Retinal pigment epithelial cell (primary cell): ENCODE results near the gene BBIP1.
A peak's percentile ranks its signal among the peaks of the same experiment; 100 is the strongest.

Experiments used
- DNase-seq: peaks from one replicate; pipeline ENCODE4 v3.0.0-alpha.2; 2010; ENCODE audit warnings: low read depth
- H3K4me3 ChIP-seq: 2 replicates; pipeline ENCODE4 v1.5.1; 2011; ENCODE audit warnings: mild to moderate bottlenecking, low read length, control low read depth, moderate library complexity
- TF ChIP-seq, protein P1 (sequence below): conservative IDR thresholded peaks from 2 replicates; pipeline ENCODE4 v1.5.1; 2011; ENCODE audit warnings: low read depth, low read length, control low read depth, inconsistent platforms

BBIP1 gene

DNA sequence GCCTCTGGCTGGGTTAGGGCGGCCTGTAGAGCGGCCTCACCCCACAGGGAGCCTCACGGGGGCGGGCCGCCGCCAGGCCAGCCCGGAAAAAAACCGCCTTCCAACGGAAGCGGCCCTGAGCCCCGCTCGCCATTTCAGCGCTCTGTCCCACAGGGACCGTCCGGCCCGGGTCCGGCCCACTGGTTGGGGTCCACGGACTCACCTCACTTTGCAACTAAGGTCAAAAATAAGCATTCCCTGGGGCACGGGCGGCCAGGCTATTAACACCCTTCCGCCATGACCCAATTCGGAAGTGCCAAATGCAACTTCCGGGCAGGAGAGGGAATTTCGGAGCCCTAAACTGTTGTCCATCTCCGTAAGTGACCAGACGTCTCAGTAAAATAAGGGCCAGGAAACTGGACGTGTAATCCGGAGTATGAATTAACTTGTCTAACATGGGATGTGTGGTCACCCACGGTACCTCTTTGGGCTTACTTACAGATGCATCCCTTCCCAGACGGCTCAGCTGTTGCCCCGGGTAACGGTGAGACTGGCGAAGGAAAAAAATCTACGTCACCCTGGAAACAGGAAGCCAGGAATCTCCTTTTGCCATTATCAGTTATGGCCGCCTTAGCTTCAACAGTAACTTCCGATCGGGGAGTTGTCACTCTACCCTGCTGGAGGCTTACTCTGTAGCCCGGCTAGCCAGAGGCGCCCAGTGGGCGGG, at the start of gene BBIP1:
Gene BBIP1 (minus strand): TSS at position 538 of the 706 bp plus-strand sequence. CDS start 1,023 bp downstream, outside the sequence.
- TF ChIP-seq, protein P1, sequence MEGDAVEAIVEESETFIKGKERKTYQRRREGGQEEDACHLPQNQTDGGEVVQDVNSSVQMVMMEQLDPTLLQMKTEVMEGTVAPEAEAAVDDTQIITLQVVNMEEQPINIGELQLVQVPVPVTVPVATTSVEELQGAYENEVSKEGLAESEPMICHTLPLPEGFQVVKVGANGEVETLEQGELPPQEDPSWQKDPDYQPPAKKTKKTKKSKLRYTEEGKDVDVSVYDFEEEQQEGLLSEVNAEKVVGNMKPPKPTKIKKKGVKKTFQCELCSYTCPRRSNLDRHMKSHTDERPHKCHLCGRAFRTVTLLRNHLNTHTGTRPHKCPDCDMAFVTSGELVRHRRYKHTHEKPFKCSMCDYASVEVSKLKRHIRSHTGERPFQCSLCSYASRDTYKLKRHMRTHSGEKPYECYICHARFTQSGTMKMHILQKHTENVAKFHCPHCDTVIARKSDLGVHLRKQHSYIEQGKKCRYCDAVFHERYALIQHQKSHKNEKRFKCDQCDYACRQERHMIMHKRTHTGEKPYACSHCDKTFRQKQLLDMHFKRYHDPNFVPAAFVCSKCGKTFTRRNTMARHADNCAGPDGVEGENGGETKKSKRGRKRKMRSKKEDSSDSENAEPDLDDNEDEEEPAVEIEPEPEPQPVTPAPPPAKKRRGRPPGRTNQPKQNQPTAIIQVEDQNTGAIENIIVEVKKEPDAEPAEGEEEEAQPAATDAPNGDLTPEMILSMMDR: no peak
- H3K4me3 ChIP-seq: peak within 1 kb of the TSS; percentile 91
- DNase-seq: peak; percentile 99

GRCh38 chr10:110967645-110968044, 48.7 kb upstream of the BBIP1 start:
- no peak overlapping the region for H3K4me3 ChIP-seq
- TF ChIP-seq, protein P1: no peak
- no peak for DNase-seq

DNA sequence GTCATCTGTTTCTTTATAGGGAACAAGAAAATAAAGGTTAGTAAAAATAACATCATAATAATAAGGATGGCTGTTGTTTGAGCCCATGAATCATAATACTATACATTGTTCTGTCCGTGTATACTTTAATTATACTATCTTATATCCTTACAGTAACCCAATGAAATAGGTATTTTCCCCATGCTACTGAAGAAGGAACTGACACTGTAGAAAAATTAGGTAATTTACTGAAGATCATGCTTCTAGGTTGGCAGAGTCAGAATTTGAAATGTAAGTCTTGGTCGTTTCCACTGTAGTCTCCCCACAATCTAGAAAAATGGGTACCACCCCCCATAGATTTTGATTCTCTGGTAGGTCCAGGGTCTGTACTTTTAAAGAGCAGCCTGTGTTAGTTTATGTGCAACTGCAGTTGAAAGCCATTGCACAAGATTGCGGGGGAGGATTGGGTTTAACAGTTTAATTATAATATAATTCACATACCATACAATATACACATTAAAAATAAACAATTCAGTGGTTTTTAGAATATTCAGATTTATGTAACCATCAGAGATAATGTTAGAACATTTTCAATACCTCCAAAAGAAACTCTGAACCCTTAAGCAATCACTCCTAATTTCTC, 48.1 kb upstream of the BBIP1 start:
- no peak for DNase-seq
- TF ChIP-seq, protein P1: no peak
- H3K4me3 ChIP-seq: no peak overlapping the region

- TF ChIP-seq, protein P1: no peak
- H3K4me3 ChIP-seq: no peak overlapping the region
- DNase-seq: no peak
Observed at GRCh38 chr10:110966146-110966545, 47.2 kb upstream of the BBIP1 start.

- DNase-seq: no peak
- TF ChIP-seq, protein P1: no peak
Observed at GRCh38 chr10:110965216-110965615, 46.2 kb upstream of the BBIP1 start.

DNA sequence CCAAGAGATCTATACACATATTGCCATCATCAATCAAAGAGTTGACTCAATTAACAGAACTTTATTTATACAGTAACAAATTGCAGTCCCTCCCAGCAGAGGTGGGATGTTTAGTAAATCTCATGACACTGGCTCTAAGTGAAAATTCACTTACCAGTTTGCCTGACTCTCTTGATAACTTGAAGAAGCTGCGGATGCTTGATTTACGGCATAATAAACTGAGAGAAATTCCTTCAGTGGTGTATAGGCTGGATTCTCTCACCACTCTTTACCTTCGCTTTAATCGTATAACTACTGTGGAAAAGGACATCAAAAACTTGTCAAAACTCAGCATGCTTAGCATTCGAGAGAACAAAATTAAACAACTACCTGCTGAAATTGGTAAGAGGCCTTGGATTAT, 45.7 kb upstream of the BBIP1 start:
- TF ChIP-seq, protein P1: no peak
- no peak for DNase-seq
- H3K4me3 ChIP-seq: no peak overlapping the region

More at GRCh38 chr10:110965216-110965615, 46.2 kb upstream of the BBIP1 start:
- H3K4me3 ChIP-seq: no peak overlapping the region

DNA sequence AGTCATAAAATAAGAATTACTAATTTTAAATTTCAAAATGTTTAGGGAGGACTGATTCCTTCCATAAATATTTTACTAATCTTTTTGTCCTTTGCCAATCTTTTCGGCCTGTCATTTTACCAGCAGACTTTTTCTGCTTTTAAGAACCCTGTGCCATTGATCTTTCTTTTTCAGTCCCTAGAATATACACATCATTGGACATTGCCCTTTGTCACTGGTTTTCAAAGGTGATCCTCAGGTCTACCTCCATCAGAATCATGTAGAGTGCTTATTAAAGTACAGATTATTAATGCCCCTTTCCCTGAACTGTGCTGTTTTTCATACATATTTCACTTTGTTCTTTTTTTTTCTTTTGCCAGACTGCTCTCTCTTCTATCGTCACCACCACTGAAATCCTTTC, 44.2 kb upstream of the BBIP1 start:
- no peak overlapping the region for H3K4me3 ChIP-seq
- no peak for DNase-seq
- TF ChIP-seq, protein P1: no peak
